Nephron (organoid): Measurements from ENCODE around the gene EPHB2.

Experiments used
- H3K27ac Mint-ChIP-seq, 3 experiments: 2 replicates each; pipeline ENCODE4 v1.8.0; 2020; ENCODE audit warnings: mixed read lengths in 3 of 3, mild to moderate bottlenecking in 2 of 3, moderate library complexity in 1 of 3
- H3K27me3 Mint-ChIP-seq: 2 replicates; pipeline ENCODE4 v1.8.0; 2021; ENCODE audit warnings: low read depth, mild to moderate bottlenecking, moderate library complexity, mixed read lengths
- H3K36me3 Mint-ChIP-seq: 2 replicates; pipeline ENCODE4 v1.8.0; 2020; ENCODE audit warnings: low read depth, mixed read lengths
- H3K4me1 Mint-ChIP-seq: 2 replicates; pipeline ENCODE4 v1.8.0; 2020; ENCODE audit warnings: mixed read lengths
- H3K4me3 Mint-ChIP-seq, 3 experiments: 2 replicates each; pipeline ENCODE4 v1.8.0; 2020; ENCODE audit warnings: mild to moderate bottlenecking in 3 of 3, mixed read lengths in 3 of 3, moderate library complexity in 2 of 3
- H3K9me3 Mint-ChIP-seq: 2 replicates; pipeline ENCODE4 v1.8.0; 2020; ENCODE audit warnings: mixed read lengths
- TF ChIP-seq, protein P1 (sequence below), 3 experiments: fragments of 200-600 bp; sonication (generic); IDR thresholded peaks; one replicate each; pipeline ENCODE4 v1.5.0; 2021; ENCODE audit warnings: antibody characterized with exemption in 3 of 3; ENCODE audit not compliant: unreplicated experiment in 3 of 3

The EPHB2 gene

DNA sequence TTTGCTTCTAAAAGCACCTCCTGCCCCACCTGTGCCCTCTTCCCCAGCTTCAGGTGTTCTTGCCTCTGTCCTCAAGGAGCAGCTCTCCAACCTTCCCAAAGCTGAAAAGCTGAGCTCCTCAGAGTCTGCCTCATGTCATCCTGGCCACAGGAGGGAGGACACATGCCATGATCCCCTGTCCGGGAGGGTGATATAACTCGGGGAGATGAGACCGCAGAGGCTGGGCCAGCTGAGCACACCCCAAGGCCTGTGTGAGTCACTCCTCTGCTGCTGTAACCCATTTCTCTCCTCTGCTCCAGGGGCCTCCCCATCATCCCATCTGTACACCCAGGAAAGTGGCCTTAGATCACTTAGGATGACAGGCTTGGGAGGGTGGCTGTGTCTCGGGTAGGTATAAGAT is 49.8 kb downstream of the EPHB2 start:
- peaks cover 27% of the 10 kb centered on the region for H3K4me1 Mint-ChIP-seq
- H3K4me3 Mint-ChIP-seq: no peak overlapping the region
- H3K9me3 Mint-ChIP-seq: no peaks in the 10 kb centered on the region
- peaks cover 12% of the 10 kb centered on the region for H3K27me3 Mint-ChIP-seq
- TF ChIP-seq, protein P1, sequence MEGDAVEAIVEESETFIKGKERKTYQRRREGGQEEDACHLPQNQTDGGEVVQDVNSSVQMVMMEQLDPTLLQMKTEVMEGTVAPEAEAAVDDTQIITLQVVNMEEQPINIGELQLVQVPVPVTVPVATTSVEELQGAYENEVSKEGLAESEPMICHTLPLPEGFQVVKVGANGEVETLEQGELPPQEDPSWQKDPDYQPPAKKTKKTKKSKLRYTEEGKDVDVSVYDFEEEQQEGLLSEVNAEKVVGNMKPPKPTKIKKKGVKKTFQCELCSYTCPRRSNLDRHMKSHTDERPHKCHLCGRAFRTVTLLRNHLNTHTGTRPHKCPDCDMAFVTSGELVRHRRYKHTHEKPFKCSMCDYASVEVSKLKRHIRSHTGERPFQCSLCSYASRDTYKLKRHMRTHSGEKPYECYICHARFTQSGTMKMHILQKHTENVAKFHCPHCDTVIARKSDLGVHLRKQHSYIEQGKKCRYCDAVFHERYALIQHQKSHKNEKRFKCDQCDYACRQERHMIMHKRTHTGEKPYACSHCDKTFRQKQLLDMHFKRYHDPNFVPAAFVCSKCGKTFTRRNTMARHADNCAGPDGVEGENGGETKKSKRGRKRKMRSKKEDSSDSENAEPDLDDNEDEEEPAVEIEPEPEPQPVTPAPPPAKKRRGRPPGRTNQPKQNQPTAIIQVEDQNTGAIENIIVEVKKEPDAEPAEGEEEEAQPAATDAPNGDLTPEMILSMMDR (IDR thresholded peaks at IDR 0.05; ENCODE audit: unreplicated experiment in 3 of 3): no peak
- H3K36me3 Mint-ChIP-seq: no peaks in the 10 kb centered on the region
- H3K27ac Mint-ChIP-seq: no peak overlapping the region

DNA sequence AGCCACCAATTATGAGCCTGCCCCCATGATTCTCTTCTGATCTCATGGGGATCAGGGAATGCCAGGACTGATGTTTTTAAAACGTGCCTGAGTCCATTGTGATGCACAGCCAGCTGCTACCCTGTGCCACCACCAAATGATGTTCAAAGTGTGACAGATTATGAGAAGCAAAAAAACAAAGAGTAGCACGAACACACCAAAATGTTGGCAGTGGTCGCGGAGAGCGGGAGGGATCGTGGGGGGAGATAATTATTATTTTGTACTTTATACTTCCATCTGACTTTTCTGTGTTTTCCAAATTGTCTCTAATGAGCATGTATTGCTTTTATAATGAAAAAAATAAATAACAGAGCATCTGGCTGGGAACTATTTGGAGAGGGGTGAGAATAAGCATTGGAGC is 50.5 kb downstream of the EPHB2 start:
- Mint-ChIP-seq H3K27me3 (peaks cover 12% of the 10 kb centered on the region), H3K9me3 (no peaks in the 10 kb centered on the region), H3K36me3 (no peaks in the 10 kb centered on the region), H3K4me3 (no peak overlapping the region), H3K4me1 (peaks cover 21% of the 10 kb centered on the region), H3K27ac (no peak overlapping the region)
- TF ChIP-seq, protein P1 (IDR thresholded peaks at IDR 0.05; ENCODE audit: unreplicated experiment in 3 of 3): no peak

DNA sequence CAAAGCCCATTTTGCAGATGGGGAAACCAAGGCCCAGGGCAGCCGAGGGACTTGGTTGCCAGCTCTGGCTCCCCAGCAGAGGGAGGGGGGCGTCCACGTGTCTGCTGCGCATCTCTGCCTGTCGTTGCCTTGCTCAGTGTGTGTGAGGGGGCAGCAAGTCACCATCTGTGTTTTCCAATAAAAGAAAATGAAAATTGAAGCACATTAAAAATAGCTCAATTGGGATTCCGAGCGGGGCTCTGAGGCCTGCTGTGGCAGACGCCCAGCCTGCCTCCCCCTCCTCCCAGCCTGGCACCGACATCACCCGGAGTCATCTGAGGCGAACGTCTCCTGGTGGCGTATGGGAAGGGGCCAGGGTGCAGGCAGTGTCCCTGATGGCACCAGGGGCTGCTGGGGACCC is 51.2 kb downstream of the EPHB2 start:
- Mint-ChIP-seq H3K9me3 (no peaks in the 10 kb centered on the region), H3K27me3 (peaks cover 12% of the 10 kb centered on the region), H3K36me3 (no peaks in the 10 kb centered on the region), H3K27ac (no peak overlapping the region), H3K4me3 (no peak overlapping the region), H3K4me1 (peaks cover 18% of the 10 kb centered on the region)
- TF ChIP-seq, protein P1 (IDR thresholded peaks at IDR 0.05; ENCODE audit: unreplicated experiment in 3 of 3): no peak

DNA sequence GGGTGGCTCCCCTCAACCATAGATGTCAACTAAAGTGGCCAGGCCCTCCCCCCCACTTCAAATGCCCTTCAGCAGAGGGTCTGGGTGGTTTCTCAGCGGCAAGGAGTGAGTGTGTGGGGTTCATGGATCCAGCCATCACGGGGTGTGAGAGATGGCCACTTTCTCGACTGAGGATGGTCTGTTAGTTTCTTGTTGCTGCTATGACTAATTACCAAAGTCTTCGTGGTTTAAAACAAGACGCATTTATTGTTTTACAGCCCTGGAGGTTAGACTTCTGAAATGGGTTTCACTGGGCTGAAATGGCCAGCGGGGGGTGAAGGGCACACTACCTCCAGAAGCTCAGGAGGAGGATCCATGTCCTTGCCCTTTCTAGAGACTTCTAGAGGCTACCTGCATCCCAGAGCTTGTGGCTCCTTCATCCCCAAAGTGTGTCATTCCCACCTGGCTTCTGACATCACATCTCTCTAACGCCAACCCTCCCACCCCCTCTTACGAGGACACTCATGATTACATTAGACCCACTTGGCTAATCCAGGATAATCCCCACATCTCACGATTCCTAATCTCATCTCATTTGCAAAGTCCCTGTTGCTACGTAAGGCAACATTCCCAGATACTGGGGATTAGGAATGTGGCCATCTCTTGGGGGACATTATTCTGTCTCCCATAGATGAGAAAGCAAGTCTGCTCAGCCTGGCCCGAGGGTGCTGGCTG is 53.0 kb downstream of the EPHB2 start:
- no peaks in the 10 kb centered on the region for H3K36me3 Mint-ChIP-seq
- H3K9me3 Mint-ChIP-seq: no peaks in the 10 kb centered on the region
- H3K4me1 Mint-ChIP-seq: peaks cover 16% of the 10 kb centered on the region
- TF ChIP-seq, protein P1 (IDR thresholded peaks at IDR 0.05; ENCODE audit: unreplicated experiment in 3 of 3): no peak
- peaks cover 9% of the 10 kb centered on the region for H3K27me3 Mint-ChIP-seq
- H3K27ac Mint-ChIP-seq: peak overlapping the region in 2 of 3 experiments; percentile 25 to 37
- H3K4me3 Mint-ChIP-seq: no peak overlapping the region

DNA sequence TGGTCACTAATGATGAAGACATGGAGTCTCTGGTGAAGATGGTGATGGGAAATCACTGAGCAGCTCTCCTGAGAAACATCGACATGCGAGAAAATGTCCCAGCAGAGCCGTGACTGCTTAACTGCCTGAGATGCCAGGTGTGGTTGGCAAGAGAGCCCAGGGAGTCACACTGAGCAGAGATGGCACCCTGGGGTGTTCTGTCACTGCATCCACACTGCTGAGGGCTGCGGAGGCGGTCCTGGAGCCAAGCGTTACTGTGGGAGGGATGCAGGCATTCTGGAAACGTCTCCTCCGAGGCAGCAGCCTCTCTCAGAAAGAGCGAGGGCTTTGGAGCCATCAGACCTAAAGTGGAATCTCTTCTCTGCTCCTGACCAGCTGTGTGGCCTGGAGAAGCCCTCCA is 57.2 kb downstream of the EPHB2 start:
- TF ChIP-seq, protein P1 (IDR thresholded peaks at IDR 0.05; ENCODE audit: unreplicated experiment in 3 of 3): no peak
- H3K4me1 Mint-ChIP-seq: peaks cover 42% of the 10 kb centered on the region
- no peaks in the 10 kb centered on the region for H3K9me3 Mint-ChIP-seq
- H3K36me3 Mint-ChIP-seq: no peaks in the 10 kb centered on the region
- no peak overlapping the region for H3K4me3 Mint-ChIP-seq
- H3K27ac Mint-ChIP-seq: no peak overlapping the region
- peaks cover 8% of the 10 kb centered on the region for H3K27me3 Mint-ChIP-seq

DNA sequence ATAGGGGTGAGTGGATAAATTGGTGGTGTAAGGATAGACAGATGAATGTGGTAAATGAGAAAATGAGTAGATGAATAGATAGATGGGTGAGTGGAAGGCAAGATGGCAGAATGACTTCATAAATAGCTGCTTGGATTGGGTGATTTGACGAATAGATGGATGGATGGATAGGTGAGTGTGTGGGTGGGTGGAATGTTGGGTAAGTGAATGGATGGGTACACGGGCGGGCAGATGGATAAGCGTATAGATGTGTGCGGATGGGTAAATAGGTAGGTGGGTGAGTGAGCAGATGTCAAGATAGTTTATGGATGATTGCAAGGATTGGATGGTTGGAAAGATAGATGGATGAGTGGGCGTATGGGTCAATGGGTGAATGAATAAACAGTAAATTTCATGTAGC is 59.3 kb downstream of the EPHB2 start:
- TF ChIP-seq, protein P1 (IDR thresholded peaks at IDR 0.05; ENCODE audit: unreplicated experiment in 3 of 3): no peak
- H3K36me3 Mint-ChIP-seq: no peaks in the 10 kb centered on the region
- no peak overlapping the region for H3K4me3 Mint-ChIP-seq
- peak overlapping the region in 2 of 3 experiments; percentile 1 to 17 for H3K27ac Mint-ChIP-seq
- peaks cover 57% of the 10 kb centered on the region for H3K4me1 Mint-ChIP-seq
- no peaks in the 10 kb centered on the region for H3K9me3 Mint-ChIP-seq
- H3K27me3 Mint-ChIP-seq: peaks cover 8% of the 10 kb centered on the region
